HepG2 (cell line): ENCODE measurements around the gene SLC26A2. TPM values are rescaled to one million over a fixed set of nuclear protein-coding genes. Genes with fewer than 3 reads are reported as not detected.
A peak's percentile ranks its signal among the peaks of the same experiment; 100 is the strongest.

Experiments used
- ATAC-seq: fragments of 200-7000 bp; cut with Tn5 transposase; 3 replicates; pipeline ENCODE4 v1.9.1; 2020; ENCODE audit warnings: mild to moderate bottlenecking, moderate library complexity
- BruUV-seq: library from RNA; stranded (reverse); fragments of 400-500 nt; replicated peaks from 2 replicates; lab custom pipeline; 2021; lab: Mats Ljungman, UMichigan
- CTCF ChIA-PET: fragments of 300-600 bp; formaldehyde crosslinking; extraction: SDS; loops from one replicate; lab custom pipeline; 2021; ENCODE audit warnings: low total read pairs, inconsistent platforms, low intra/inter-chr PET ratio; lab: Yijun Ruan, JAX
- POLR2A ChIA-PET: fragments of 350-600 bp; sonication (Branson Sonifier 250); formaldehyde crosslinking; loops from one replicate; lab custom pipeline; 2020; ENCODE audit warnings: antibody characterized with exemption, inconsistent platforms; lab: Yijun Ruan, JAX
- DNase-seq: peaks from one replicate; pipeline ENCODE4 v3.0.0-alpha.2; 2015; ENCODE audit warnings: low spot score
- FAIRE-seq: peaks from 3 replicates; lab custom pipeline; 2011; peaks lifted over from hg19 to GRCh38; lab: Jason Lieb, UNC
- H2AFZ ChIP-seq: one replicate; pipeline ENCODE4 v1.6.1; 2011; ENCODE audit warnings: low read length, inconsistent platforms
- H3K27ac ChIP-seq: fragments of 300-600 bp; 3 replicates; pipeline ENCODE4 v1.8.0; 2011; ENCODE audit warnings: mixed run types, mild to moderate bottlenecking, mixed read lengths, low read length, inconsistent platforms; ENCODE audit not compliant: insufficient read depth; ENCODE audit errors: extremely low read length
- H3K27me3 ChIP-seq, 2 experiments: fragments of 200-600 bp in 1 of 2; 2 replicates in 1 of 2; 3 replicates in 1 of 2; pipeline versions ENCODE4 v1.6.0 to v1.8.0; 2011; ENCODE audit warnings: low read length in 2 of 2, mild to moderate bottlenecking in 2 of 2, moderate library complexity in 2 of 2, inconsistent platforms in 1 of 2; ENCODE audit not compliant: insufficient read depth in 2 of 2, control insufficient read depth in 1 of 2
- H3K36me3 ChIP-seq, 2 experiments: fragments of 200-600 bp in 1 of 2; replicated peaks in 1 of 2; 2 replicates in 1 of 2; 3 replicates in 1 of 2; pipeline versions ENCODE4 v1.5.1 to v1.8.0; 2011; ENCODE audit warnings: low read length in 2 of 2, inconsistent platforms in 1 of 2; ENCODE audit not compliant: insufficient read depth in 2 of 2, control insufficient read depth in 1 of 2
- H3K4me1 ChIP-seq: 2 replicates; pipeline ENCODE4 v1.5.1; 2012; ENCODE audit warnings: low read length, inconsistent platforms; ENCODE audit not compliant: insufficient read depth
- H3K4me2 ChIP-seq: 2 replicates; pipeline ENCODE4 v1.6.0; 2011; ENCODE audit warnings: low read depth, low read length, inconsistent platforms
- H3K4me3 ChIP-seq, 3 experiments: fragments of 200-600 bp in 1 of 3; sonication (generic), shearing (Covaris generic) in 1 of 3; replicated peaks in 1 of 3; 2 replicates each; pipeline ENCODE4 v1.5.1; 2011 to 2016; ENCODE audit warnings: low read length in 3 of 3, inconsistent platforms in 2 of 3, low read depth in 2 of 3, mild to moderate bottlenecking in 2 of 3, control low read depth in 1 of 3, mixed read lengths in 1 of 3; ENCODE audit not compliant: insufficient read depth in 1 of 3
- H3K79me2 ChIP-seq: one replicate; pipeline ENCODE4 v1.6.1; 2011; ENCODE audit warnings: low read length, inconsistent platforms; ENCODE audit not compliant: insufficient read depth
- H3K9ac ChIP-seq: 2 replicates; pipeline ENCODE4 v1.6.0; 2011; ENCODE audit warnings: mild to moderate bottlenecking, low read depth, low read length, inconsistent platforms; ENCODE audit not compliant: insufficient read depth
- H3K9me3 ChIP-seq: 2 replicates; pipeline ENCODE4 v1.5.1; 2012; ENCODE audit warnings: mild to moderate bottlenecking, low read length
- H4K20me1 ChIP-seq: 2 replicates; pipeline ENCODE4 v1.6.0; 2011; ENCODE audit warnings: inconsistent platforms, mild to moderate bottlenecking, low read length, moderate library complexity; ENCODE audit not compliant: insufficient read depth
- ADNP ChIP-seq: sonication (generic); formaldehyde crosslinking; IDR thresholded peaks from 2 replicates; pipeline ENCODE4 v1.4.0; 2020; ENCODE audit warnings: missing genetic modification reagents
- CC2D1A ChIP-seq: sonication (generic); formaldehyde crosslinking; IDR thresholded peaks from 2 replicates; pipeline ENCODE4 v1.8.1; 2023; ENCODE audit warnings: mild to moderate bottlenecking, missing genetic modification reagents
- KAT8 ChIP-seq: IDR thresholded peaks from 2 replicates; pipeline ENCODE4 v1.6.1; 2016; ENCODE audit warnings: missing genetic modification reagents, missing compliant biosample characterization
- KDM1A ChIP-seq: IDR thresholded peaks from 2 replicates; pipeline ENCODE4 v1.6.1; 2016; ENCODE audit warnings: missing compliant biosample characterization
- MAFF ChIP-seq: IDR thresholded peaks from 2 replicates; pipeline ENCODE4 v1.6.1; 2011; ENCODE audit warnings: low read depth, low read length, improper control_type of control experiment
- MAFK ChIP-seq, 2 experiments: IDR thresholded peaks in 1 of 2; conservative IDR thresholded peaks in 1 of 2; 2 replicates each; pipeline ENCODE4 v1.6.1; 2011; ENCODE audit warnings: improper control_type of control experiment in 2 of 2, low read length in 2 of 2
- PLRG1 ChIP-seq: fragments of 450-650 bp; conservative IDR thresholded peaks from 2 replicates; pipeline ENCODE4 v1.6.1; 2016
- RAD51 ChIP-seq: fragments of 450-650 bp; IDR thresholded peaks from 2 replicates; pipeline ENCODE4 v1.6.1; 2016; ENCODE audit warnings: borderline replicate concordance
- SMARCC2 ChIP-seq: fragments of 450-650 bp; IDR thresholded peaks from 2 replicates; pipeline ENCODE4 v1.6.1; 2017; ENCODE audit warnings: antibody characterized with exemption, mild to moderate bottlenecking
- ZKSCAN5 ChIP-seq: sonication (generic); formaldehyde crosslinking; IDR thresholded peaks from 2 replicates; pipeline ENCODE4 v1.5.1; 2020; ENCODE audit warnings: mild to moderate bottlenecking, missing genetic modification reagents
- ZKSCAN8 ChIP-seq: IDR thresholded peaks from 2 replicates; pipeline ENCODE4 v1.6.1; 2016; ENCODE audit warnings: borderline replicate concordance, missing genetic modification reagents, missing compliant biosample characterization
- ZNF30 ChIP-seq: sonication (generic); formaldehyde crosslinking; IDR thresholded peaks from 2 replicates; pipeline ENCODE4 v1.5.0; 2020; ENCODE audit warnings: mild to moderate bottlenecking, missing genetic modification reagents
- ZNF788 ChIP-seq: sonication (generic); formaldehyde crosslinking; IDR thresholded peaks from 2 replicates; pipeline ENCODE4 v1.5.0; 2020; ENCODE audit warnings: mild to moderate bottlenecking, missing genetic modification reagents, borderline replicate concordance
- ZNF841 ChIP-seq: sonication (generic); formaldehyde crosslinking; IDR thresholded peaks from 2 replicates; pipeline ENCODE4 v1.8.1; 2023; ENCODE audit warnings: missing genetic modification reagents, borderline replicate concordance
- in situ Hi-C: cut with HindIII; loops from 2 replicates; pipeline ENCODE4 v1.10.0; 2017; ENCODE audit warnings: low pct_unique_long_range_greater_than_20kb; ENCODE audit not compliant: extremely low pct_ligation_motif_present
- intact Hi-C: fragments of 100-400 bp; cut with micrococcal nuclease; formaldehyde crosslinking; loops from one replicate; pipeline ENCODE4 v1.10.0; 2022; ENCODE audit not compliant: unreplicated experiment
- polyA plus RNA-seq, 8 experiments: library from polyadenylated mRNA; depleted of rRNA in 3 of 8; stranded (reverse) in 7 of 8; unstranded in 1 of 8; fragments of >200 nt; fragmentation: Illumina TruSeq in 4 of 8; extraction: Trizol in 4 of 8; gene quantifications; 2 replicates each; pipeline versions ENCODE4 v1.2.1 to v1.2.3, GENCODE V29; 2011 to 2016; ENCODE audit warnings: low read depth in 4 of 8, missing spikeins in 1 of 8, mixed read lengths in 1 of 8; ENCODE audit not compliant: insufficient read depth in 1 of 8
- total RNA-seq, 5 experiments: library from RNA; depleted of rRNA; stranded (reverse); fragments of >200 nt; fragmentation: Illumina TruSeq; extraction: Trizol; gene quantifications; 2 replicates each; pipeline ENCODE4 v1.2.3, GENCODE V29; 2016; ENCODE audit warnings: low read depth in 1 of 5

Gene SLC26A2
- total and polyA plus RNA-seq, 2 of the 13 experiments (the other 11 are each of a cell fraction or from before 2014, with no cell fraction given): 2.2 to 7.9 TPM

DNA sequence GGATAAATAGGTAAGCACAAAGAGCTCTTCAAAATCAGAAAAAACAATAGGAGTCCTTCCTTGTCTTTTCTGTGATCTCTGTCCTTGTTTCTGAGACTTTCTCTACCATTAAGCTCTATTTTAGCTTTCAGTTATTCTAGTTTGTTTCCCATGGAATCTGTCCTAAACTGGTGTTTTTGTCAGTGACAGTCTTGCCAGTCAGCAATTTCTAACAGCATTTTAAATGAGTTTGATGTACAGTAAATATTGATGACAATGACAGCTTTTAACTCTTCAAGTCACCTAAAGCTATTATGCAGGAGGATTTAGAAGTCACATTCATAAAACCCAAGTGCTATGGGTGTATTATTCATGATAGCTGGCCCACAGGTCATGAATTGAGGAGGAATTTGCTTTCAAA lies 21.9 kb downstream of the SLC26A2 start:
- in situ Hi-C loops: loop anchor here (25.0 kb wide), 1 partner anchor 345 kb away; no protein-coding TSS in a partner anchor
- Histone ChIP-seq H3K9me3 (no peaks in the 10 kb centered on the region), H3K36me3 (no peaks in the 10 kb centered on the region), H3K4me3 (no peak overlapping the region), H3K79me2 (no peaks in the 10 kb centered on the region), H3K9ac (no peak overlapping the region), H3K4me1 (peaks cover 49% of the 10 kb centered on the region), H4K20me1 (no peaks in the 10 kb centered on the region), H2AFZ (no peak overlapping the region), H3K27me3 (no peaks in the 10 kb centered on the region), H3K27ac (no peak overlapping the region), H3K4me2 (no peak overlapping the region)
- ChIA-PET CTCF (no interaction called here), POLR2A (interaction anchor here (2.5 kb wide), 1 partner anchor 22 kb away, joined by 8 read pairs; the partner anchor contains the start of gene SLC26A2)
- TF ChIP-seq CC2D1A (CRISPR knock-in tag) (no peak), ADNP (CRISPR knock-in tag) (no peak), RAD51 (no peak), ZNF30 (CRISPR knock-in tag) (no peak), SMARCC2 (no peak), ZNF788 (CRISPR knock-in tag) (no peak), KDM1A (CRISPR knock-in tag) (no peak), ZKSCAN5 (CRISPR knock-in tag) (no peak), MAFF (peak; percentile 82), ZKSCAN8 (CRISPR knock-in tag) (no peak), ZNF841 (no peak), PLRG1 (no peak), MAFK (conservative IDR thresholded peaks at IDR 0.05 in 1 of 2, IDR thresholded peaks at IDR 0.05 in 1 of 2; ENCODE audit: low read length in 2 of 2) (peak; percentile 78 to 79), KAT8 (CRISPR knock-in tag) (no peak)
- DNase-seq (no peak), FAIRE-seq (no peak), ATAC-seq (no peak)
- intact Hi-C loops: no loop called here
- BruUV-seq: no TSS peak
